BLaER1 treated with 17β-estradiol and CSF1 and Interleukin-3, amounts not matched to agents 10 nM and 100 nM (cell line): ENCODE data around the gene LMBR1.
A peak's percentile ranks its signal among the peaks of the same experiment; 100 is the strongest.
"Not testable (repeated sequence)": the region's sequence is repeated elsewhere in the genome, so short reads cannot be mapped to it uniquely, and the experiment has no call there.

Source experiments
- H3K27ac ChIP-seq, 11 experiments: shearing (Covaris generic); formaldehyde crosslinking; 2 replicates each; pipeline ENCODE4 v1.8.1; 2022
- H3K27me3 ChIP-seq, 11 experiments: shearing (Covaris generic); formaldehyde crosslinking; 2 replicates each; pipeline ENCODE4 v1.8.1; 2022
- H3K36me3 ChIP-seq, 11 experiments: shearing (Covaris generic); formaldehyde crosslinking; 2 replicates each; pipeline ENCODE4 v1.8.1; 2022
- H3K4me1 ChIP-seq, 10 experiments: shearing (Covaris generic); formaldehyde crosslinking; 2 replicates each; pipeline ENCODE4 v1.8.1; 2022
- H3K4me2 ChIP-seq, 11 experiments: shearing (Covaris generic); formaldehyde crosslinking; 2 replicates each; pipeline ENCODE4 v1.8.1; 2022
- H3K4me3 ChIP-seq, 10 experiments: shearing (Covaris generic); formaldehyde crosslinking; 2 replicates each; pipeline ENCODE4 v1.8.1; 2022
- H3K9ac ChIP-seq, 11 experiments: shearing (Covaris generic); formaldehyde crosslinking; 2 replicates each; pipeline ENCODE4 v1.8.1; 2022
- H3K9me3 ChIP-seq, 11 experiments: shearing (Covaris generic); formaldehyde crosslinking; replicated peaks in 1 of 11; 2 replicates each; pipeline ENCODE4 v1.8.1; 2022
- H4K20me1 ChIP-seq, 11 experiments: shearing (Covaris generic); formaldehyde crosslinking; 2 replicates each; pipeline ENCODE4 v1.8.1; 2022
- Cebpa-rat ChIP-seq, 11 experiments: shearing (Covaris generic); IDR thresholded peaks; 2 replicates each; pipeline ENCODE4 v1.8.1; 2022

The LMBR1 gene

GRCh38 chr7:156650042-156650441 lies 242.9 kb downstream of the LMBR1 start:
- H3K27me3 ChIP-seq = no peaks in the 10 kb centered on the region
- no peak overlapping the region for H3K4me2 ChIP-seq
- no peak overlapping the region for H3K27ac ChIP-seq
- H3K9ac ChIP-seq = no peak overlapping the region
- TF ChIP-seq Cebpa-rat (IDR thresholded peaks at IDR 0.05) = no peak
- peaks cover 0 to 8% (median 6%) of the 10 kb centered on the region in 10 experiments; a peak in 13 of 20 replicates for H3K4me1 ChIP-seq
- no peaks in the 10 kb centered on the region for H4K20me1 ChIP-seq
- H3K4me3 ChIP-seq = no peak overlapping the region
- no peaks in the 10 kb centered on the region for H3K36me3 ChIP-seq
- no peaks in the 10 kb centered on the region; a peak in 1 of 22 replicates for H3K9me3 ChIP-seq

- H3K36me3 ChIP-seq, H3K4me3 ChIP-seq, H3K27me3 ChIP-seq, H3K9ac ChIP-seq, H3K27ac ChIP-seq, H3K9me3 ChIP-seq, H3K4me1 ChIP-seq, H3K4me2 ChIP-seq, H4K20me1 ChIP-seq: not testable (repeated sequence)
These were observed 245.7 kb downstream of the LMBR1 start for GRCh38 chr7:156647330-156647729.

- Histone ChIP-seq H3K9ac (no peak overlapping the region), H3K4me1 (peaks cover 4 to 13% (median 7%) of the 10 kb centered on the region in 10 experiments; a peak in 13 of 20 replicates), H3K27me3 (no peaks in the 10 kb centered on the region), H3K36me3 (no peaks in the 10 kb centered on the region), H4K20me1 (no peaks in the 10 kb centered on the region), H3K4me2 (no peak overlapping the region), H3K27ac (no peak overlapping the region), H3K9me3 (peaks cover 11 to 29% (median 20%) of the 10 kb centered on the region in 11 experiments; a peak in 21 of 22 replicates), H3K4me3 (no peak overlapping the region)
- TF ChIP-seq Cebpa-rat (IDR thresholded peaks at IDR 0.05) = no peak
These were observed 250.5 kb downstream of the LMBR1 start for GRCh38 chr7:156642306-156643045.

- H3K9me3 ChIP-seq = peaks cover 11 to 29% (median 20%) of the 10 kb centered on the region in 11 experiments; a peak in 21 of 22 replicates
- H3K4me1 ChIP-seq = peaks cover 4 to 13% (median 7%) of the 10 kb centered on the region in 10 experiments; a peak in 13 of 20 replicates
- H3K9ac ChIP-seq = peak overlapping the region; percentile 74 to 85 (median 82)
- H3K4me2 ChIP-seq = peak overlapping the region; percentile 59 to 86 (median 71)
- peak overlapping the region; percentile 75 to 86 (median 81) for H3K27ac ChIP-seq
- no peaks in the 10 kb centered on the region for H4K20me1 ChIP-seq
- peak overlapping the region; percentile 59 to 75 (median 64) for H3K4me3 ChIP-seq
- no peak for TF ChIP-seq Cebpa-rat (IDR thresholded peaks at IDR 0.05)
- H3K27me3 ChIP-seq = no peaks in the 10 kb centered on the region
- H3K36me3 ChIP-seq = no peaks in the 10 kb centered on the region
These were observed 252.0 kb downstream of the LMBR1 start for GRCh38 chr7:156640949-156641485.

DNA sequence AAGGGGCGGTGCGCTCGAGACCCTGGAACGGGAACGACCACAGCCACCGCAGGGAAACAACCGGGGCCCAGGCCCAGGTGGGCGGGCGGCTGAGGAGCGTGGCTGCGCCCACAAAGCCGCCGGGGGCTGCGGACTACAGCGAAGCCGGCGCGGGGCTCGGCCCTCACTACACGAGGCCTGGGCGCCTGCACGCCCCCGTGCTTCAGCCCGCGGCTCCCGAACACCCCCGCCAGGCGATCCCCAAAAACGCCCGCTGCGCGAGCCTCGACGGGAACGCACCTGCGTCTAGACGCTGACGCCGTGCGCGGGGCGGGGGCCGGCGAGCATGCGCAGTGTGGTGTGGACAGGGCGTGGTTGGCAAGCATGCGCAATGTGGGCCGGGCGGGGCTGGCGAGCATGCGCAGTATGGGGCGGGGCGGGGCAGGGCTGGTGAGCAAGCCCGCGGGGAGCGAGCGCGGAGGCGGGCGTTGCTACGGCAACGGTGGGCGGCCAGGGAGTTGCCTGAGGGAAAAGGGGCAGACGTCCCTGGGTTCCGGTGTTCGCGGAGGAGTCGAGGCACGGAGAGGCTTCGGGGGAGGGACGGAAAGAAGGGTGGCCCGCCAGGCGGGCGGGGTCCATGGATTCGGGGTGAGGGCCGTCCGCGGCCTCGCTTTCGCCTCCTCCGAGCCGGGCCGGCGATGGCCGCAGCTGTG lies 252.6 kb downstream of the LMBR1 start, which contains the start of gene RNF32:
Gene RNF32 (plus strand): TSS at position 518 of the 692 bp plus-strand sequence. CDS start 3,104 bp downstream, outside the sequence.
- no peak for TF ChIP-seq Cebpa-rat (IDR thresholded peaks at IDR 0.05)
- Histone ChIP-seq H3K27ac (peak within 1 kb of the TSS; percentile 75 to 86 (median 81)), H3K4me1 (peaks cover 4 to 13% (median 7%) of the 10 kb centered on the region in 10 experiments; a peak in 13 of 20 replicates), H3K4me2 (peak within 1 kb of the TSS; percentile 68 to 89 (median 75)), H4K20me1 (no peaks in the 10 kb centered on the region), H3K4me3 (peak within 1 kb of the TSS; percentile 59 to 75 (median 64)), H3K9ac (peak within 1 kb of the TSS; percentile 74 to 85 (median 82)), H3K9me3 (peaks cover 11 to 29% (median 20%) of the 10 kb centered on the region in 11 experiments; a peak in 21 of 22 replicates), H3K36me3 (no peaks in the 10 kb centered on the region), H3K27me3 (no peaks in the 10 kb centered on the region)

- Histone ChIP-seq H3K9ac (peak overlapping the region; percentile 64 to 85 (median 82); a peak in 21 of 22 replicates), H3K27ac (peak overlapping the region; percentile 32 to 86 (median 73); a peak in 20 of 22 replicates)
These were observed 253.3 kb downstream of the LMBR1 start for GRCh38 chr7:156639426-156640256.

DNA sequence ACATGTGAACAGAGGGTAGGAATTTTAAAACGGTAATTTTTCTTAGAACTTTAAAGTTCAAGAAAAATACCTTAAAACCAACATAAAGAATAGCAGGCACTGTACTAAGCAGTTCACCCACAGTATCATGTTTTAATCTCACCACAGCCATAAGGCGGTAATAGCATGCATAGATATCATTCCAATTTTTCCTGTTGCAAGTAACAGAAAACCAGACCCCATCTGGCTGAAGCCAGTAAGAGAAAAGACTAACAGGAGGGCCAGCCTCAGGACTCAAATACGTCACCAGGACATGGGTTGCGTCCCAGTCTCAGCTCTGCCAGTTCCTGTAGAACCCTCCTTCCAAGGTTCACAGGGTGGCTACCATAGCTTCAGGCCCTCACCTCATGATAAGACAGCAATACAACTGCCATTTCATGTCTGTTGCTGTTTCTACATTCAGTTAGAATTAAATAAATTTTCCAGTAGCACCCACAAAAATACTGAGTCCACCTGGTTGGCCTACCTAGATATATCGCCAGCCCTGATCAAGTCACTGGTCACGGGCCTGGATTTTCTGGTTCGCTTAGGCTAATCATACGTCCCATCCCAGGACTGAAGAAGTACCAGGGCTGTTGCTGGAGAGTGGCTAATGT lies 254.4 kb downstream of the LMBR1 start:
- TF ChIP-seq Cebpa-rat (IDR thresholded peaks at IDR 0.05) = no peak
- H3K9me3 ChIP-seq = peaks cover 11 to 29% (median 20%) of the 10 kb centered on the region in 11 experiments; a peak in 21 of 22 replicates
- no peaks in the 10 kb centered on the region for H4K20me1 ChIP-seq
- H3K4me2 ChIP-seq = peak overlapping the region in 1 of 11 experiments; percentile 21; a peak in 2 of 22 replicates
- no peak overlapping the region for H3K4me3 ChIP-seq
- H3K9ac ChIP-seq = no peak overlapping the region
- no peak overlapping the region for H3K27ac ChIP-seq
- H3K36me3 ChIP-seq = no peaks in the 10 kb centered on the region
- no peaks in the 10 kb centered on the region for H3K27me3 ChIP-seq
- peaks cover 4 to 13% (median 7%) of the 10 kb centered on the region in 10 experiments; a peak in 13 of 20 replicates for H3K4me1 ChIP-seq

More at GRCh38 chr7:156639426-156640256, 253.3 kb downstream of the LMBR1 start:
- H3K27me3 ChIP-seq = no peaks in the 10 kb centered on the region
- no peaks in the 10 kb centered on the region for H3K36me3 ChIP-seq
- H3K4me2 ChIP-seq = peak overlapping the region; percentile 56 to 89 (median 75)
- peaks cover 4 to 13% (median 7%) of the 10 kb centered on the region in 10 experiments; a peak in 13 of 20 replicates for H3K4me1 ChIP-seq
- H4K20me1 ChIP-seq = no peaks in the 10 kb centered on the region
- peaks cover 11 to 29% (median 20%) of the 10 kb centered on the region in 11 experiments; a peak in 21 of 22 replicates for H3K9me3 ChIP-seq
- TF ChIP-seq Cebpa-rat (IDR thresholded peaks at IDR 0.05) = no peak
- H3K4me3 ChIP-seq = peak overlapping the region; percentile 59 to 75 (median 64)

DNA sequence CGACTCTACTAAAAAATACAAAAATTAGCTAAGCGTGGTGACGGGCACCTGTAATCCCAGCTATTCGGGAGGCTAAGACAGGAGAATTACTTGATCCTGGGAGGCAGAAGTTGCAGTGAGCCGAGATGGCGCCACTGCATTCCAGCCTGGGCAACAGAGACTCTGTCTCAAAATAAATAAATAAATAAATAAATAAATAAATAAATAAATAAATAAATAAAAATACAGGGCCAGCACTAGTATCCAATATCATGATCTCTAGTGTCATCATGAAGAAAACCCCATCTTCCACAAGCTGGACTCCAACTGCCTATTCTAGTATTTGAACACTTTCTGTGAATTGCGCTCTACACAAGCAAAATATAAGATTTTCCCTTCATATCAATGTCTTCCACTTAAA lies 255.9 kb downstream of the LMBR1 start:
- H3K9ac ChIP-seq, H3K4me3 ChIP-seq, H3K36me3 ChIP-seq, H3K27ac ChIP-seq, H4K20me1 ChIP-seq, H3K27me3 ChIP-seq, H3K4me2 ChIP-seq: not testable (repeated sequence)
- peaks cover 4 to 13% (median 7%) of the 10 kb centered on the region in 10 experiments; a peak in 13 of 20 replicates for H3K4me1 ChIP-seq
- H3K9me3 ChIP-seq = peaks cover 11 to 29% (median 20%) of the 10 kb centered on the region in 11 experiments; a peak in 21 of 22 replicates
